ENCODE results near the gene OSCAR.

DNA sequence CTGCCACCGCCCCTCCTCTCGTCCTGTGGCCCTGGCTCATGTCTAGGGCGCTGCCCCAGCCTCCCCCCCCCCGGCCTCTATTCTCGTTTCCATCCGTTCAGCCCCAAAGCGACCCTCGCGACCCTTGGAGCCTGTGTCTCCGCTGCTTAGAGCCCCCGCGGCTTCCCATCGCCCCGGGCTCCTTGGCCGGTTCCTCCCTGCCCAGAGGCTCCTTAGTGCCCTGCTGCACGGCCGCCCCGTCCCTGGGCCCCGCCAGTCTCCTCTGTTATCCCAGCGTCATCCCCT lies 27.8 kb upstream of the OSCAR start:
- TF ChIP-seq, protein P1, sequence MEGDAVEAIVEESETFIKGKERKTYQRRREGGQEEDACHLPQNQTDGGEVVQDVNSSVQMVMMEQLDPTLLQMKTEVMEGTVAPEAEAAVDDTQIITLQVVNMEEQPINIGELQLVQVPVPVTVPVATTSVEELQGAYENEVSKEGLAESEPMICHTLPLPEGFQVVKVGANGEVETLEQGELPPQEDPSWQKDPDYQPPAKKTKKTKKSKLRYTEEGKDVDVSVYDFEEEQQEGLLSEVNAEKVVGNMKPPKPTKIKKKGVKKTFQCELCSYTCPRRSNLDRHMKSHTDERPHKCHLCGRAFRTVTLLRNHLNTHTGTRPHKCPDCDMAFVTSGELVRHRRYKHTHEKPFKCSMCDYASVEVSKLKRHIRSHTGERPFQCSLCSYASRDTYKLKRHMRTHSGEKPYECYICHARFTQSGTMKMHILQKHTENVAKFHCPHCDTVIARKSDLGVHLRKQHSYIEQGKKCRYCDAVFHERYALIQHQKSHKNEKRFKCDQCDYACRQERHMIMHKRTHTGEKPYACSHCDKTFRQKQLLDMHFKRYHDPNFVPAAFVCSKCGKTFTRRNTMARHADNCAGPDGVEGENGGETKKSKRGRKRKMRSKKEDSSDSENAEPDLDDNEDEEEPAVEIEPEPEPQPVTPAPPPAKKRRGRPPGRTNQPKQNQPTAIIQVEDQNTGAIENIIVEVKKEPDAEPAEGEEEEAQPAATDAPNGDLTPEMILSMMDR (conservative IDR thresholded peaks at IDR 0.05): no peak
- TF ChIP-seq ZFX (IDR thresholded peaks at IDR 0.05): no peak
